Esophagus squamous epithelium (tissue), 4 donors: ENCODE measurements around the gene ASB18.

Experiments used
- POLR2A ChIP-seq, 4 donors: fragments of 450-650 bp; IDR thresholded peaks; one replicate each; pipeline ENCODE4 v1.6.1; 2017; ENCODE audit warnings: antibody characterized with exemption in 4 of 4, mild to moderate bottlenecking in 4 of 4, moderate library complexity in 3 of 4
- TF ChIP-seq, protein P1 (sequence below), 6 experiments: fragments of 450-650 bp in 4 of 6; fragments of 200-600 bp in 2 of 6; sonication (generic) in 2 of 6; IDR thresholded peaks; one replicate each; pipeline ENCODE4 v1.5.1; 2016 to 2019; ENCODE audit warnings: antibody characterized with exemption in 6 of 6, mild to moderate bottlenecking in 4 of 6, moderate library complexity in 4 of 6

DNA sequence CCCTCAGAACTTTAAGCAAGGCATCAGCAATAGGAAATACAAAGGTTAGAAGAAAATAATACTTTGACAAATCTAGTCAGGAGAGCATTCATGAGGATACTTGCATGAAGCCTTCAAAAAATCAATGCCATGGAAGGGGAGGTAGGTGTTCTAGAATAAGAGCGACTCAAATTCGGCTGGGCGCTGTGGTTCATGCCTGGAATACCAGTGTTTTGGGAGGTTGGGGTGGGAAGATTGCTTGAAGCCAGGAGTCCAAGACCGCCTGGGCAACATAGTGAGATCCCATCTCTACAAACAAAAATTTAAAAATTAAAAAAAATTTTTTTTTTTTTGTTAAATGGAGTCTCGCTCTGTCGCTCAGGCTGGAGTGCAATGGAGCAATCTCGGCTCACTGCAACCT lies 117.8 kb downstream of the ASB18 start:
- TF ChIP-seq, protein P1, sequence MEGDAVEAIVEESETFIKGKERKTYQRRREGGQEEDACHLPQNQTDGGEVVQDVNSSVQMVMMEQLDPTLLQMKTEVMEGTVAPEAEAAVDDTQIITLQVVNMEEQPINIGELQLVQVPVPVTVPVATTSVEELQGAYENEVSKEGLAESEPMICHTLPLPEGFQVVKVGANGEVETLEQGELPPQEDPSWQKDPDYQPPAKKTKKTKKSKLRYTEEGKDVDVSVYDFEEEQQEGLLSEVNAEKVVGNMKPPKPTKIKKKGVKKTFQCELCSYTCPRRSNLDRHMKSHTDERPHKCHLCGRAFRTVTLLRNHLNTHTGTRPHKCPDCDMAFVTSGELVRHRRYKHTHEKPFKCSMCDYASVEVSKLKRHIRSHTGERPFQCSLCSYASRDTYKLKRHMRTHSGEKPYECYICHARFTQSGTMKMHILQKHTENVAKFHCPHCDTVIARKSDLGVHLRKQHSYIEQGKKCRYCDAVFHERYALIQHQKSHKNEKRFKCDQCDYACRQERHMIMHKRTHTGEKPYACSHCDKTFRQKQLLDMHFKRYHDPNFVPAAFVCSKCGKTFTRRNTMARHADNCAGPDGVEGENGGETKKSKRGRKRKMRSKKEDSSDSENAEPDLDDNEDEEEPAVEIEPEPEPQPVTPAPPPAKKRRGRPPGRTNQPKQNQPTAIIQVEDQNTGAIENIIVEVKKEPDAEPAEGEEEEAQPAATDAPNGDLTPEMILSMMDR (IDR thresholded peaks at IDR 0.05): no peak
- TF ChIP-seq POLR2A (IDR thresholded peaks at IDR 0.05): no peak
